Measurements from ENCODE around the gene AGO3.

DNA sequence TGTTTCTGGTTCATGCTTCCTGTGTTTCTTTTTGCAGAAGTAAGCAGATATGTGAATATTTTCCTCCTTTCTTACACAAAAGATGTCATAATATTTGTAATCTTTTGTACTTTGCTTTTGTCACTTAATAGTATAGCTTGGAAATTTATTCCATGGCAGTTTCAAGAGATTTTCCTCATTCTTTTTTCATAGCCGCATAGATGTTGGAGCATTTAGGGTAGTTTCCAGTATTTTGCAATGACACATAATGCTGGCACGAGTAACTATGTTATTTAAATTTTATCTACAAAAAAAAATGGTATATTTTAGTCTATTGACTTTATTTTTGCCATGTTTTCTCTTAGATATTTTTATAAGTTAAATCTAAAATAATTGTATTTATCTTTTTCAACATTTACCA is 40.7 kb downstream of the AGO3 start:
- TF ChIP-seq, protein P1, sequence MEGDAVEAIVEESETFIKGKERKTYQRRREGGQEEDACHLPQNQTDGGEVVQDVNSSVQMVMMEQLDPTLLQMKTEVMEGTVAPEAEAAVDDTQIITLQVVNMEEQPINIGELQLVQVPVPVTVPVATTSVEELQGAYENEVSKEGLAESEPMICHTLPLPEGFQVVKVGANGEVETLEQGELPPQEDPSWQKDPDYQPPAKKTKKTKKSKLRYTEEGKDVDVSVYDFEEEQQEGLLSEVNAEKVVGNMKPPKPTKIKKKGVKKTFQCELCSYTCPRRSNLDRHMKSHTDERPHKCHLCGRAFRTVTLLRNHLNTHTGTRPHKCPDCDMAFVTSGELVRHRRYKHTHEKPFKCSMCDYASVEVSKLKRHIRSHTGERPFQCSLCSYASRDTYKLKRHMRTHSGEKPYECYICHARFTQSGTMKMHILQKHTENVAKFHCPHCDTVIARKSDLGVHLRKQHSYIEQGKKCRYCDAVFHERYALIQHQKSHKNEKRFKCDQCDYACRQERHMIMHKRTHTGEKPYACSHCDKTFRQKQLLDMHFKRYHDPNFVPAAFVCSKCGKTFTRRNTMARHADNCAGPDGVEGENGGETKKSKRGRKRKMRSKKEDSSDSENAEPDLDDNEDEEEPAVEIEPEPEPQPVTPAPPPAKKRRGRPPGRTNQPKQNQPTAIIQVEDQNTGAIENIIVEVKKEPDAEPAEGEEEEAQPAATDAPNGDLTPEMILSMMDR (IDR thresholded peaks at IDR 0.05; ENCODE audit: low read length) = no peak
- no peak for TF ChIP-seq EZH2 (IDR thresholded peaks at IDR 0.05; ENCODE audit: borderline replicate concordance, low read length)
